ENCODE data around the gene FHIT. TPM values are rescaled to one million over a fixed set of nuclear protein-coding genes. Genes with fewer than 3 reads are reported as not detected.

The FHIT gene
- total and polyA plus RNA-seq, 2 donors from 2014 or later: 20.2 to 61.2 TPM

GRCh38 chr3:59714066-59714465 lies 1537.2 kb downstream of the FHIT start:
- intact Hi-C loops (cut with DNase I): no loop called here
- no peak for FAIRE-seq

GRCh38 chr3:59710554-59710953 lies 1540.7 kb downstream of the FHIT start:
- FAIRE-seq: no peak
- no peak overlapping the region for H3K9ac ChIP-seq (ENCODE audit: low read length in 3 of 3)
- TF ChIP-seq CTCF (IDR thresholded peaks at IDR 0.05; ENCODE audit: borderline replicate concordance, extremely low read depth, insufficient read depth): no peak
- no peaks in the 10 kb centered on the region for H3K27me3 ChIP-seq (ENCODE audit: control insufficient read depth, insufficient read depth, low read length)
- intact Hi-C loops (cut with DNase I): no loop called here
- H3K4me1 ChIP-seq (ENCODE audit: control insufficient read depth in 2 of 3, insufficient read depth in 2 of 3, low read depth in 1 of 3, low read length in 3 of 3): no peaks in the 10 kb centered on the region
- H3K36me3 ChIP-seq (ENCODE audit: control insufficient read depth in 2 of 3, insufficient read depth in 3 of 3, low read length in 3 of 3): no peaks in the 10 kb centered on the region
- peaks cover 0 to 10% (median 0%) of the 10 kb centered on the region in 3 donors for H3K9me3 ChIP-seq (ENCODE audit: control insufficient read depth in 2 of 3, insufficient read depth in 1 of 3, low read length in 3 of 3)
- no peak overlapping the region for H3K4me3 ChIP-seq (ENCODE audit: low read length in 3 of 3)
- no peak for DNase-seq
- no peak overlapping the region for H3K27ac ChIP-seq (ENCODE audit: low read depth in 2 of 2, low read length in 2 of 2)

More at GRCh38 chr3:59714066-59714465, 1537.2 kb downstream of the FHIT start:
- H3K9me3 ChIP-seq (ENCODE audit: control insufficient read depth in 2 of 3, insufficient read depth in 1 of 3, low read length in 3 of 3): peaks cover 0 to 10% (median 0%) of the 10 kb centered on the region in 3 donors
- no peak for TF ChIP-seq CTCF (IDR thresholded peaks at IDR 0.05; ENCODE audit: borderline replicate concordance, extremely low read depth, insufficient read depth)
- no peaks in the 10 kb centered on the region for H3K36me3 ChIP-seq (ENCODE audit: control insufficient read depth in 2 of 3, insufficient read depth in 3 of 3, low read length in 3 of 3)
- H3K4me1 ChIP-seq (ENCODE audit: control insufficient read depth in 2 of 3, insufficient read depth in 2 of 3, low read depth in 1 of 3, low read length in 3 of 3): no peaks in the 10 kb centered on the region
- no peaks in the 10 kb centered on the region for H3K27me3 ChIP-seq (ENCODE audit: control insufficient read depth, insufficient read depth, low read length)
- DNase-seq: no peak
- H3K4me3 ChIP-seq (ENCODE audit: low read length in 3 of 3): no peak overlapping the region
- H3K27ac ChIP-seq (ENCODE audit: low read depth in 2 of 2, low read length in 2 of 2): no peak overlapping the region
- H3K9ac ChIP-seq (ENCODE audit: low read length in 3 of 3): no peak overlapping the region

- Histone ChIP-seq H3K9me3 (ENCODE audit: control insufficient read depth in 2 of 3, insufficient read depth in 1 of 3, low read length in 3 of 3) (peaks cover 0 to 10% (median 0%) of the 10 kb centered on the region in 3 donors), H3K27ac (ENCODE audit: low read depth in 2 of 2, low read length in 2 of 2) (no peak overlapping the region), H3K4me3 (ENCODE audit: low read length in 3 of 3) (no peak overlapping the region), H3K27me3 (ENCODE audit: control insufficient read depth, insufficient read depth, low read length) (no peaks in the 10 kb centered on the region), H3K36me3 (ENCODE audit: control insufficient read depth in 2 of 3, insufficient read depth in 3 of 3, low read length in 3 of 3) (no peaks in the 10 kb centered on the region), H3K9ac (ENCODE audit: low read length in 3 of 3) (no peak overlapping the region), H3K4me1 (ENCODE audit: control insufficient read depth in 2 of 3, insufficient read depth in 2 of 3, low read depth in 1 of 3, low read length in 3 of 3) (no peaks in the 10 kb centered on the region)
- intact Hi-C loops (cut with DNase I): no loop called here
- no peak for TF ChIP-seq CTCF (IDR thresholded peaks at IDR 0.05; ENCODE audit: borderline replicate concordance, extremely low read depth, insufficient read depth)
- FAIRE-seq (no peak), DNase-seq (no peak)
Measured at GRCh38 chr3:59709702-59710553, 1541.3 kb downstream of the FHIT start.

All from kidney (tissue), 14 donors.